ENCODE measurements around the gene BNC2.

DNA sequence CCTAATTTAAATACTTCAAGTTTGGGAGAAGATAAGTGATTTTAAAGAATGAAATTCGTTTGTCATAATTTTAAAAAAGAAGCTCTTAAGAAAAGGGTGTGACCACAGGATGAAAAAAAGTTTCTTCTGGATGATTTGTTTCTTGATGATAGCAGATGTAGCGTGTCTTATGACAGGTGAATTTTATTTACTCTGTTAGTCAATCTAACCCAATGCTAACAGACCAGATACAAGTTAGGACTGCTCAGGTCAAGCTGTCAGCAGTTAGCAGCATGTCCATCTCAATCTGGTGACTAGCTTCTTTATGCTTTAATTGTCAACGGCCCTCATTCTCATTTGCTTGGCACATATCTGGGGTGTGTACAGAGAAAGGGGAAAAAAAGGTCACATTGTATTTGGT is 456.0 kb downstream of the BNC2 start:
- no peak for TF ChIP-seq GATA3 (IDR thresholded peaks at IDR 0.05; ENCODE audit: low read depth, low read length)
- no peak for TF ChIP-seq GATA2 (IDR thresholded peaks at IDR 0.05; ENCODE audit: low read depth, low read length)
